GM06990 (cell line): Measurements from ENCODE around the gene LHFPL2.

ENCODE experiments used
- DNase-seq: peaks from one replicate; pipeline ENCODE4 v3.0.0-alpha.2; 2011; ENCODE audit not compliant: insufficient read length; ENCODE audit errors: extremely low read depth
- H3K27me3 ChIP-seq: replicated peaks from 2 replicates; pipeline ENCODE4 v1.6.0; 2011; ENCODE audit warnings: low read length; ENCODE audit not compliant: control insufficient read depth, insufficient read depth
- H3K36me3 ChIP-seq: 2 replicates; pipeline ENCODE4 v1.5.1; 2011; ENCODE audit warnings: low read length; ENCODE audit not compliant: control insufficient read depth, insufficient read depth
- H3K4me3 ChIP-seq: replicated peaks from 2 replicates; pipeline ENCODE4 v1.5.1; 2011; ENCODE audit warnings: low read depth, mild to moderate bottlenecking, control low read depth, low read length
- TF ChIP-seq, protein P1 (sequence below): IDR thresholded peaks from 2 replicates; pipeline ENCODE4 v1.5.1; 2011; ENCODE audit warnings: low read length, control low read depth, mild to moderate bottlenecking, inconsistent platforms; ENCODE audit not compliant: insufficient read depth, poor library complexity, severe bottlenecking

The LHFPL2 gene

DNA sequence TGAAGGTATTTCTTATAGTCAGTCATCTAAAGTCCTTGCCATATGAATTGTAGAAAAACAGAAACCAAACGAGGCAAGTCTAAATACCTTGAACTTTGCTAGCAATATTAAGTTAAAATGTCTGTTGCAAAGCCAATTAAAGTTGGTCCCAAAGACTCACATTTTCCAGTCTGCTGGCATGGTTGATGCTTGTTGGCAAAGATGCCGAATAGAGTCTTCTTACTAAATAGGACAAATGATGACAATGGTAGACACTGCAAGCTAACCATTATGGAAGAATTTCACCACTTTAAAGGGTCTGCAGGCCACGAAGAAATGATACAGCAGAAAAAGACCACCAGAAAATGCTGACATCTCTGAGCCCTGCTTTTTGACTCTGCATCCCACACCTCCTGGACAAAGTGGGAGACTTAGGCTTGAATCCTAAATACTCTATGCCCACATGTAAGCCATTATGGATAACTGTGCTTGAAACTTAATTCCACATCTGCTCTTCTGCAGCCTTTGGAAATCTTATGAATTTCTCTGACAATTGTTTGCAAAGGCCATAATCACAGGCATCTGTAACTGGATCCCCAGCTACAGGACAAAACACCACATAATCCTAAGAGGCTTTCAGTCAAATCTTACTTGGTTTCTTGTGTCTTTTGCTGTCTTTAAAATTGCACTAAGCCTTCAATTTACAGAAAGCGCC, 61.3 kb downstream of the LHFPL2 start:
- no peaks in the 10 kb centered on the region for H3K27me3 ChIP-seq
- H3K36me3 ChIP-seq: peaks cover 2% of the 10 kb centered on the region; the same call in 1 of the 2 replicates
- DNase-seq: no peak
- H3K4me3 ChIP-seq: no peak overlapping the region
- TF ChIP-seq, protein P1, sequence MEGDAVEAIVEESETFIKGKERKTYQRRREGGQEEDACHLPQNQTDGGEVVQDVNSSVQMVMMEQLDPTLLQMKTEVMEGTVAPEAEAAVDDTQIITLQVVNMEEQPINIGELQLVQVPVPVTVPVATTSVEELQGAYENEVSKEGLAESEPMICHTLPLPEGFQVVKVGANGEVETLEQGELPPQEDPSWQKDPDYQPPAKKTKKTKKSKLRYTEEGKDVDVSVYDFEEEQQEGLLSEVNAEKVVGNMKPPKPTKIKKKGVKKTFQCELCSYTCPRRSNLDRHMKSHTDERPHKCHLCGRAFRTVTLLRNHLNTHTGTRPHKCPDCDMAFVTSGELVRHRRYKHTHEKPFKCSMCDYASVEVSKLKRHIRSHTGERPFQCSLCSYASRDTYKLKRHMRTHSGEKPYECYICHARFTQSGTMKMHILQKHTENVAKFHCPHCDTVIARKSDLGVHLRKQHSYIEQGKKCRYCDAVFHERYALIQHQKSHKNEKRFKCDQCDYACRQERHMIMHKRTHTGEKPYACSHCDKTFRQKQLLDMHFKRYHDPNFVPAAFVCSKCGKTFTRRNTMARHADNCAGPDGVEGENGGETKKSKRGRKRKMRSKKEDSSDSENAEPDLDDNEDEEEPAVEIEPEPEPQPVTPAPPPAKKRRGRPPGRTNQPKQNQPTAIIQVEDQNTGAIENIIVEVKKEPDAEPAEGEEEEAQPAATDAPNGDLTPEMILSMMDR: no peak

DNA sequence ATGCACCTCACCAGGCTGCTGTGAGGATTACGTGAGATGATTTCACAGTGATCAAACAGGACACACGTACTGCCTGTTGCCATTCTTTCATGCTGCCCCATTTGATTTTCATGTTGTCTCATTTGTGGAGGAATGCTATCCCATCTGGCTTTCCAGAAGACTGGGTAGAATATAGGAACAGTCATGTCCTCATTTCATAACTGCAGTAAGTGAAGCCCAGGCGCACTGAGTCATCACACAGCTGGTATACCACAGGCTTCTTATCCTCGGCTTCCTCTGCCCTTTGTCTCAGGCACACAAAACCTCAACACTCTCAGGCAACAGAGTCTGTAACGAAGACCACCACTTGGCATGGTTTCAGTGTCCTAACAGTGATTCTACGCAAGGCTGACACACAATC, 62.3 kb downstream of the LHFPL2 start:
- Histone ChIP-seq H3K4me3 (no peak overlapping the region), H3K27me3 (no peaks in the 10 kb centered on the region), H3K36me3 (peaks cover 2% of the 10 kb centered on the region; the same call in 1 of the 2 replicates)
- TF ChIP-seq, protein P1: no peak
- DNase-seq: no peak

DNA sequence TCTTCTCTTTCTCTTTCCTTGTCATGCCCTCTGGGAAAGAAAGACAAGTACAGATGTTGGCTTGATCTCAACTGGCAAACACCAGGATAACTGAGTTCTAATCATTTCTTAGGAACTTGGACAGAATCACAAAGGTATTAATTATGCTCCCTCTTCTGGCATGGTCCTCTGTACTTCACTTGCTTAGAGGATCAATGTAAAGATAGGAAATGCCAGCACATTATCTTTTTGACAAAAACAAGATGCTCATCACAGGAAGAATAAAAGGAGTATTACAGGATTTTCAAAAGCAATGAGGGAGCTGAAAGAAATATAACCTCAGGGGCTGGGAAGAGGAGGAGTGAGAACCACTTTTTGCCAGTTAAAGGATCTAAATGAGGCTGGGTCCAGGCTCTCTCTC, 70.6 kb downstream of the LHFPL2 start:
- no peak for DNase-seq
- TF ChIP-seq, protein P1: no peak

DNA sequence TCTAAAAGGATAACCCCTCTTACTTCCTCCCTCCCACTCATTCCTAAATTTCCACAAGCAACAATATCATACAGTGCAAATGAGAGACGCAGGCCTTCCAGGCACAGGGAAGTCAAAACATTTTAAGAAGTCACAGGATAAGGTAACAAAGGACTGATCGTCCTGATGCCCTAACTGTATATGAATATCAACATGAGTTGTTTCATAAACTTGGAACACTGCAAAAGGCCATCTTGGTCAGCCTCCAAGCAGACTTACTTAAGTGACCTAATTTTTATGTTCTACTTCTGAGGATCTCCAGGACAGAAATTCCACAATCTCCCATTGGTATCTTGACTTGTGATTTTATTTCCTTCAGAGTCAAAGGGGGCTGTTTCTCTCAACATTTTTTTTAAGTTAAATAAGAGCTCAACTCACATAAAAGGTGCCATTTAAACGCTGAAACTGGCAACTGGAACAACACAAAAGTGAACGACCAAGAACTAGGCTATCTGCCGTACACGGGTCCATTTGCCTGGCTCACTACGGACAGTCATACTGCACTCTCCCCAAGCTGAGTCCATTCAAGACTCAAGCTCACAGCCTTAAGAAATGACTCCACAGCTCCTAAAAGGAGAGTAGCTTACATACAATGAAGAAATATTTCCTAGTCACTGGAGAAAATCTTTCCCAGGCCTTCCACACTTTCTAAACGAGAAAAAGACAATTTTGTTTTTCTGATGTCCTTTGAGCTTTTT, 71.3 kb downstream of the LHFPL2 start:
- DNase-seq: no peak
- H3K27me3 ChIP-seq: no peaks in the 10 kb centered on the region
- no peaks in the 10 kb centered on the region; the same call in 1 of the 2 replicates for H3K36me3 ChIP-seq
- TF ChIP-seq, protein P1: no peak
- H3K4me3 ChIP-seq: no peak overlapping the region

More for the DNA sequence above, 70.6 kb downstream of the LHFPL2 start:
- Histone ChIP-seq H3K27me3 (no peaks in the 10 kb centered on the region), H3K36me3 (no peaks in the 10 kb centered on the region; the same call in 1 of the 2 replicates), H3K4me3 (no peak overlapping the region)

DNA sequence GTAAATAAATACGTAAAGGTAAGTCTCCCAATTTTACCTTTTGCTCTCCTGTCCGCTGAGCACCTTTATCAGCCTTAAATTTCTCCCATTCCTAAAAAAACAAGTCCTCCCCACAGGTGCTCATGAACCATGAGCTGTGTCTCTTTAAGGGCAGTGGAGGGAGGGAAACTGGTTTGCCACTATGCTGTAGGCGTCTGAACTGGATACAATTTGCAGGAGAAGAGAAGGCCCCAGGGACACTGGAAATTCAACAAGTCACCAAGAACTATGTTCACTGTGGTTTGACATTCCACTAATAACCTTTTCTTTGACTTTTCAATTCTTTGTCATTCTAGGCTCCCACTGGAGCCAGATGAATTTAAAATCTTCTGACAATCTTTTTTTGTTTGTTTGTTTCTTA, 72.2 kb downstream of the LHFPL2 start:
- TF ChIP-seq, protein P1: no peak
- no peak overlapping the region for H3K4me3 ChIP-seq
- no peak for DNase-seq
- no peaks in the 10 kb centered on the region for H3K27me3 ChIP-seq
- H3K36me3 ChIP-seq: no peaks in the 10 kb centered on the region; the same call in 1 of the 2 replicates
